GM12878 (cell line): ENCODE data around the gene SNX15. TPM values are rescaled to one million over a fixed set of nuclear protein-coding genes. Genes with fewer than 3 reads are reported as not detected.

Source experiments
- ATAC-seq: fragments of 200-7000 bp; cut with Tn5 transposase; 3 replicates; pipeline ENCODE4 v1.9.1; 2020; ENCODE audit warnings: mild to moderate bottlenecking, moderate library complexity
- BruUV-seq: library from RNA; stranded (reverse); fragments of 400-500 nt; replicated peaks from 2 replicates; lab custom pipeline; 2021; lab: Mats Ljungman, UMichigan
- CTCF ChIA-PET: fragments of 300-600 bp; sonication (Branson Sonifier 250); formaldehyde crosslinking; extraction: SDS; loops from one replicate; lab custom pipeline; 2021; ENCODE audit warnings: inconsistent platforms; lab: Yijun Ruan, JAX
- POLR2A ChIA-PET: fragments of 350-600 bp; formaldehyde crosslinking; extraction: SDS; loops from one replicate; lab custom pipeline; 2021; ENCODE audit warnings: inconsistent platforms; lab: Charles Lee
- RAD21 ChIA-PET: fragments of 300-600 bp; sonication (Branson Sonifier 250); formaldehyde crosslinking; loops from one replicate; lab custom pipeline; 2023; ENCODE audit warnings: antibody characterized with exemption; ENCODE audit not compliant: unreplicated experiment; lab: Charles Lee
- SMC1A ChIA-PET: fragments of 300-600 bp; sonication (Branson Sonifier 250); formaldehyde crosslinking; loops from one replicate; lab custom pipeline; 2023; ENCODE audit not compliant: unreplicated experiment, uncharacterized antibody; lab: Charles Lee
- DNase-seq: peaks from one replicate; pipeline ENCODE4 v3.0.0-alpha.2; 2011; ENCODE audit warnings: low read depth, low spot score
- FAIRE-seq: peaks from 3 replicates; lab custom pipeline; 2011; peaks lifted over from hg19 to GRCh38; lab: Jason Lieb, UNC
- H2AFZ ChIP-seq: 2 replicates; pipeline ENCODE4 v1.6.0; 2011; ENCODE audit warnings: low read depth, low read length, control low read depth; ENCODE audit not compliant: control insufficient read depth
- H3K27ac ChIP-seq: 2 replicates; pipeline ENCODE4 v1.5.1; 2011; ENCODE audit warnings: control low read depth; ENCODE audit not compliant: control insufficient read depth, insufficient read depth
- H3K27me3 ChIP-seq, 2 experiments: replicated peaks in 1 of 2; 2 replicates each; pipeline versions ENCODE4 v1.6.0 to v1.6.1; 2011; ENCODE audit warnings: low read length in 1 of 2; ENCODE audit not compliant: control insufficient read depth in 2 of 2, insufficient read depth in 2 of 2
- H3K36me3 ChIP-seq, 2 experiments: 2 replicates each; pipeline ENCODE4 v1.5.1; 2011; ENCODE audit warnings: low read length in 1 of 2; ENCODE audit not compliant: control insufficient read depth in 2 of 2, insufficient read depth in 2 of 2
- H3K4me1 ChIP-seq: 2 replicates; pipeline ENCODE4 v1.6.1; 2011; ENCODE audit warnings: mild to moderate bottlenecking, low read length, moderate library complexity, mixed read lengths; ENCODE audit not compliant: control insufficient read depth, insufficient read depth
- H3K4me2 ChIP-seq: 2 replicates; pipeline ENCODE4 v1.6.0; 2011; ENCODE audit warnings: control low read depth; ENCODE audit not compliant: control insufficient read depth, insufficient read depth
- H3K4me3 ChIP-seq: fragments of 200-600 bp; sonication (generic); 2 replicates; pipeline ENCODE4 v1.5.1; 2016
- H3K79me2 ChIP-seq: 2 replicates; pipeline ENCODE4 v1.6.0; 2011; ENCODE audit warnings: low read length; ENCODE audit not compliant: control insufficient read depth, insufficient read depth
- H3K9ac ChIP-seq: 2 replicates; pipeline ENCODE4 v1.8.0; 2011; ENCODE audit warnings: low read length, control low read depth, mixed read lengths; ENCODE audit not compliant: control insufficient read depth, insufficient read depth
- H3K9me3 ChIP-seq: replicated peaks from 3 replicates; pipeline ENCODE4 v1.5.1; 2011; ENCODE audit warnings: mild to moderate bottlenecking, low read length; ENCODE audit not compliant: control insufficient read depth, insufficient read depth
- H4K20me1 ChIP-seq: 2 replicates; pipeline ENCODE4 v1.6.0; 2011; ENCODE audit not compliant: control insufficient read depth, insufficient read depth
- CBX5 ChIP-seq: sonication (generic); IDR thresholded peaks from 2 replicates; pipeline ENCODE4 v1.6.1; 2016; ENCODE audit warnings: low read depth, moderate library complexity, mild to moderate bottlenecking, inconsistent platforms
- HDAC2 ChIP-seq: fragments of 200-600 bp; sonication (generic); IDR thresholded peaks from 2 replicates; pipeline ENCODE4 v1.6.1; 2017
- HDAC6 ChIP-seq: fragments of 200-600 bp; sonication (generic); IDR thresholded peaks from one replicate; pipeline ENCODE4 v1.8.0; 2017; ENCODE audit warnings: antibody characterized with exemption; ENCODE audit not compliant: unreplicated experiment
- LARP7 ChIP-seq: fragments of 450-650 bp; IDR thresholded peaks from 2 replicates; pipeline ENCODE4 v1.6.1; 2017; ENCODE audit warnings: mild to moderate bottlenecking
- MYC ChIP-seq: IDR thresholded peaks from 2 replicates; pipeline ENCODE4 v1.6.1; 2011; ENCODE audit warnings: mild to moderate bottlenecking, low read length, moderate library complexity, inconsistent platforms; ENCODE audit not compliant: insufficient read depth, insufficient replicate concordance, insufficient read length, severe bottlenecking
- NFIC ChIP-seq: IDR thresholded peaks from 2 replicates; pipeline ENCODE4 v1.6.1; 2012; ENCODE audit warnings: low read depth, mild to moderate bottlenecking, inconsistent platforms, low read length, moderate library complexity
- NR2C2 ChIP-seq: IDR thresholded peaks from 2 replicates; pipeline ENCODE4 v1.6.1; 2011; ENCODE audit warnings: borderline replicate concordance, low read depth; ENCODE audit not compliant: control insufficient read depth, insufficient read length
- POLR2AphosphoS5 ChIP-seq: IDR thresholded peaks from 2 replicates; pipeline ENCODE4 v1.6.1; 2011; ENCODE audit warnings: mild to moderate bottlenecking, low read length, inconsistent platforms
- ZBED1 ChIP-seq: IDR thresholded peaks from 2 replicates; pipeline ENCODE4 v1.6.1; 2016; ENCODE audit warnings: borderline replicate concordance
- ZNF622 ChIP-seq: fragments of 450-650 bp; IDR thresholded peaks from 2 replicates; pipeline ENCODE4 v1.6.1; 2017; ENCODE audit warnings: mild to moderate bottlenecking, inconsistent platforms
- WGBS: methylation state at CpG from one replicate; pipeline ENCODE4 v1.1.6; 2016; ENCODE audit warnings: low lambda C conversion rate; ENCODE audit not compliant: insufficient replicate concordance, insufficient coverage; ENCODE audit errors: missing lambda C conversion rate; 5-methylcytosine and 5-hydroxymethylcytosine counted together
- in situ Hi-C: fragments of 300-500 bp; cut with MboI; formaldehyde crosslinking; loops from 9 replicates; pipeline ENCODE4 v1.14.3; 2018; ENCODE audit warnings: mixed read lengths
- intact Hi-C: fragments of 100-400 bp; cut with micrococcal nuclease; formaldehyde crosslinking; loops from one replicate; pipeline ENCODE4 v1.14.2; 2022; ENCODE audit not compliant: unreplicated experiment
- polyA plus RNA-seq, 11 experiments: library from polyadenylated mRNA; depleted of rRNA in 4 of 11; unstranded in 6 of 11; stranded (reverse) in 5 of 11; fragments of >200 nt; fragmentation: Nextera tagmentation in 4 of 11; fragmentation: Illumina TruSeq in 1 of 11; extraction: Ambion mirVana in 4 of 11; extraction: Trizol in 1 of 11; gene quantifications; 1 replicate in 1 of 11; 2 replicates in 10 of 11; pipeline versions ENCODE4 v1.2.1 to v1.2.3, GENCODE V29; 2011 to 2016; ENCODE audit warnings: inconsistent platforms in 2 of 11, missing spikeins in 2 of 11, low read depth in 1 of 11
- total RNA-seq, 4 experiments: library from RNA; depleted of rRNA in 3 of 4; stranded (reverse); fragments of >200 nt in 3 of 4; fragmentation: Illumina TruSeq in 1 of 4; extraction: Trizol in 1 of 4; gene quantifications; 2 replicates each; pipeline versions ENCODE4 v1.2.1 to v1.2.3, GENCODE V29; 2013 to 2021
- TF ChIP-seq, protein P1 (sequence below), 3 experiments: IDR thresholded peaks in 2 of 3; conservative IDR thresholded peaks in 1 of 3; 2 replicates each; pipeline ENCODE4 v1.5.1; 2011; ENCODE audit warnings: low read depth in 3 of 3, low read length in 3 of 3, mild to moderate bottlenecking in 3 of 3, control low read depth in 2 of 3, moderate library complexity in 2 of 3, inconsistent platforms in 1 of 3, mixed read lengths in 1 of 3; ENCODE audit not compliant: control insufficient read depth in 2 of 3, insufficient read depth in 1 of 3; ENCODE audit errors: extremely low read depth in 1 of 3
- TF ChIP-seq, protein P2 (sequence below): fragments of 150-350 bp; IDR thresholded peaks from 2 replicates; pipeline ENCODE4 v1.6.1; 2014; ENCODE audit warnings: mild to moderate bottlenecking, low read depth, low read length

Gene SNX15
- total and polyA plus RNA-seq, 10 of the 15 experiments (the other 5 are each of a cell fraction or from before 2014, with no cell fraction given), result 2.4 to 24.0 (median 16.1) TPM

DNA sequence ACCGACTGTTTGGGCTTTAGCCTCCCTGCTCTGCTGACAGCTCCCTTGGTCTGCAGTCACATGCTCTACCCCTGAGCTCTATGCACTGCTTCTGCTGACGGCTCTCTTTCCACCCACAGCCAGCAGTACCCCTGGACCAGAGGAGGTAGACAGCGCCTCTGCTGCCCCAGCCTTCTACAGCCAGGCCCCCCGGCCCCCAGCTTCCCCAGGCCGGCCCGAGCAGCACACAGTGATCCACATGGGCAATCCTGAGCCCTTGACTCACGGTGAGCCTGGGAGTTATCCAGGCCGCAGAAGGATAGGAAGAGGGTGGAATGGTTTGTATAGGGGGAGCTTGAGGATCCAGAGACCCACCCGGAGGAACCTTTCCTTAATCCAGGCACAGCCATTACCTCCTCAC is 59.6 kb downstream of the SNX15 start:
- ATAC-seq (no peak), DNase-seq (no peak), FAIRE-seq (no peak)
- peaks cover 5 to 11% of the 10 kb centered on the region in 2 experiments for H3K36me3 ChIP-seq
- H3K27ac ChIP-seq, result no peak overlapping the region
- H3K4me2 ChIP-seq, result no peak overlapping the region
- RAD21 ChIA-PET, result no interaction called here
- no peak overlapping the region for H3K9ac ChIP-seq
- in situ Hi-C loops (no loop called here), intact Hi-C loops (no loop called here)
- TF ChIP-seq ZNF622 (no peak), NR2C2 (no peak), POLR2AphosphoS5 (no peak), LARP7 (no peak), HDAC6 (no peak), ZBED1 (no peak), NFIC (no peak), MYC (no peak), CBX5 (no peak), HDAC2 (no peak)
- TF ChIP-seq, protein P1, sequence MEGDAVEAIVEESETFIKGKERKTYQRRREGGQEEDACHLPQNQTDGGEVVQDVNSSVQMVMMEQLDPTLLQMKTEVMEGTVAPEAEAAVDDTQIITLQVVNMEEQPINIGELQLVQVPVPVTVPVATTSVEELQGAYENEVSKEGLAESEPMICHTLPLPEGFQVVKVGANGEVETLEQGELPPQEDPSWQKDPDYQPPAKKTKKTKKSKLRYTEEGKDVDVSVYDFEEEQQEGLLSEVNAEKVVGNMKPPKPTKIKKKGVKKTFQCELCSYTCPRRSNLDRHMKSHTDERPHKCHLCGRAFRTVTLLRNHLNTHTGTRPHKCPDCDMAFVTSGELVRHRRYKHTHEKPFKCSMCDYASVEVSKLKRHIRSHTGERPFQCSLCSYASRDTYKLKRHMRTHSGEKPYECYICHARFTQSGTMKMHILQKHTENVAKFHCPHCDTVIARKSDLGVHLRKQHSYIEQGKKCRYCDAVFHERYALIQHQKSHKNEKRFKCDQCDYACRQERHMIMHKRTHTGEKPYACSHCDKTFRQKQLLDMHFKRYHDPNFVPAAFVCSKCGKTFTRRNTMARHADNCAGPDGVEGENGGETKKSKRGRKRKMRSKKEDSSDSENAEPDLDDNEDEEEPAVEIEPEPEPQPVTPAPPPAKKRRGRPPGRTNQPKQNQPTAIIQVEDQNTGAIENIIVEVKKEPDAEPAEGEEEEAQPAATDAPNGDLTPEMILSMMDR (IDR thresholded peaks at IDR 0.05 in 2 of 3, conservative IDR thresholded peaks at IDR 0.05 in 1 of 3; ENCODE audit: control insufficient read depth in 2 of 3, extremely low read depth in 1 of 3, insufficient read depth in 1 of 3, low read depth in 3 of 3, low read length in 3 of 3), result no peak
- TF ChIP-seq, protein P2, sequence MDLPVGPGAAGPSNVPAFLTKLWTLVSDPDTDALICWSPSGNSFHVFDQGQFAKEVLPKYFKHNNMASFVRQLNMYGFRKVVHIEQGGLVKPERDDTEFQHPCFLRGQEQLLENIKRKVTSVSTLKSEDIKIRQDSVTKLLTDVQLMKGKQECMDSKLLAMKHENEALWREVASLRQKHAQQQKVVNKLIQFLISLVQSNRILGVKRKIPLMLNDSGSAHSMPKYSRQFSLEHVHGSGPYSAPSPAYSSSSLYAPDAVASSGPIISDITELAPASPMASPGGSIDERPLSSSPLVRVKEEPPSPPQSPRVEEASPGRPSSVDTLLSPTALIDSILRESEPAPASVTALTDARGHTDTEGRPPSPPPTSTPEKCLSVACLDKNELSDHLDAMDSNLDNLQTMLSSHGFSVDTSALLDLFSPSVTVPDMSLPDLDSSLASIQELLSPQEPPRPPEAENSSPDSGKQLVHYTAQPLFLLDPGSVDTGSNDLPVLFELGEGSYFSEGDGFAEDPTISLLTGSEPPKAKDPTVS, result no peak
- H3K79me2 ChIP-seq, result peaks cover 30% of the 10 kb centered on the region
- 82% methylated on average over 9 of the region's 9 CpGs for WGBS
- BruUV-seq, result no TSS peak
- POLR2A ChIA-PET, result no interaction called here
- H3K4me1 ChIP-seq, result peaks cover 11% of the 10 kb centered on the region
- no peaks in the 10 kb centered on the region for H4K20me1 ChIP-seq
- H3K9me3 ChIP-seq, result no peaks in the 10 kb centered on the region
- SMC1A ChIA-PET, result no interaction called here
- no peak overlapping the region for H3K4me3 ChIP-seq
- H2AFZ ChIP-seq, result no peak overlapping the region
- CTCF ChIA-PET, result no interaction called here
- H3K27me3 ChIP-seq, result no peaks in the 10 kb centered on the region
